ENCODE results near the gene TACC3. TPM values are rescaled to one million over a fixed set of nuclear protein-coding genes. Genes with fewer than 3 reads are reported as not detected.

TACC3 gene
- total and polyA plus RNA-seq, 2 donors (not counting 1 experiment from before 2014, with no cell fraction given), result 7.3 to 10.2 TPM

DNA sequence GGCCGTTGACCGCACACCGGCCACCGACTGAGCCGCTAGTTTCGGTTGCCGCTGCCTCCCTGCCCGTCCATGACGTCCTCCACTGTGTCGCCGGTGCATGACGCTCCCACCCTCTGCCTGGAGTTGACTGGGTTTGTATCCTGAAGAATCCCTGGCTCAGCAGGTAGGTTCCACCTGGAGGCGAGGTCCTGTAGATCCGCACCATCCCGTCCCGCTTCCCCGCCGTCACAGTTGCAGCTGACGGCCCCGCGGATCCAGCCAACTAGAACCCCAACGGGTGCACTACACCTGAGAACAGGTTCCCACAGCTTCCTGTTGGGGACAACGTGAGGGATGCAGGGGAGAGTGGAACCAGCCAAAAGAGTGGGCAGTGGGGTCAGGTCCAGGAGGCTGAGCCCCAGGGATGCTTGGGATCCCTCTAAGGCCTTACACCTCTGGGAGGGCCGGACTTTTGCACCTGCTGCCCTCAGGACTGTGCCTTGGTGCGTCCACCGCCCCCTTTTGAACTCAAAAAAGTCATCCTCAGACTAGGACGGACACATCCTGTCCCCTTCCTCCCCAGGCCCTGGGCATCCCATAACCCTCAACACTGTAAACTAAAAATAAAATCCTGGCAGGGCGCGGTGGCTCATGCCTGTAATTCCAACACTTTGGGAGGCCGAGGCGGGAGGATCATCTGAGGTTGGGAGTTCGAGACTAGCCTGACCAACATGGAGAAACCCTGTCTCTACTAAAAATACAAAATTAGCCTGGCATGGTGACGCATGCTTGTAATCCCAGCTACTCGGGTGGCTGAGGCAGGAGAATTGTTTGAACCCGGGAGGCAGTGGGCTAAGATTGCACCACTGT, 8.1 kb upstream of the TACC3 start:
- Histone ChIP-seq H3K4me3 (replicated peaks in 1 of 4; ENCODE audit: control extremely low read depth in 1 of 4, insufficient read depth in 1 of 4, low read depth in 3 of 4, low read length in 4 of 4) (peak overlapping the region; percentile 59 to 94 (median 84)), H3K4me1 (ENCODE audit: control insufficient read depth, extremely low read depth, insufficient read depth, low read length) (peaks cover 2% of the 10 kb centered on the region), H4K20me1 (ENCODE audit: control insufficient read depth, extremely low read depth, insufficient read depth, low read length) (no peaks in the 10 kb centered on the region), H3K4me2 (ENCODE audit: extremely low read depth, insufficient read depth, low read length) (peak overlapping the region; percentile 98), H3K27ac (ENCODE audit: insufficient read depth, low read length) (peak overlapping the region; percentile 95), H3K9ac (ENCODE audit: insufficient read depth, low read length) (peak overlapping the region; percentile 99), H2AFZ (ENCODE audit: low read length) (peak overlapping the region; percentile 63), H3K9me3 (ENCODE audit: control insufficient read depth, insufficient read depth, low read depth, low read length) (no peaks in the 10 kb centered on the region), H3K79me2 (ENCODE audit: control insufficient read depth, insufficient read depth, low read length) (peaks cover 53% of the 10 kb centered on the region), H3K27me3 (ENCODE audit: control insufficient read depth, insufficient read depth, low read length) (no peaks in the 10 kb centered on the region), H3K36me3 (ENCODE audit: control insufficient read depth, insufficient read depth, low read length) (peaks cover 13% of the 10 kb centered on the region)
- no peak for DNase-seq (ENCODE audit: low read depth in 2 of 2)
- TF ChIP-seq, protein P1, sequence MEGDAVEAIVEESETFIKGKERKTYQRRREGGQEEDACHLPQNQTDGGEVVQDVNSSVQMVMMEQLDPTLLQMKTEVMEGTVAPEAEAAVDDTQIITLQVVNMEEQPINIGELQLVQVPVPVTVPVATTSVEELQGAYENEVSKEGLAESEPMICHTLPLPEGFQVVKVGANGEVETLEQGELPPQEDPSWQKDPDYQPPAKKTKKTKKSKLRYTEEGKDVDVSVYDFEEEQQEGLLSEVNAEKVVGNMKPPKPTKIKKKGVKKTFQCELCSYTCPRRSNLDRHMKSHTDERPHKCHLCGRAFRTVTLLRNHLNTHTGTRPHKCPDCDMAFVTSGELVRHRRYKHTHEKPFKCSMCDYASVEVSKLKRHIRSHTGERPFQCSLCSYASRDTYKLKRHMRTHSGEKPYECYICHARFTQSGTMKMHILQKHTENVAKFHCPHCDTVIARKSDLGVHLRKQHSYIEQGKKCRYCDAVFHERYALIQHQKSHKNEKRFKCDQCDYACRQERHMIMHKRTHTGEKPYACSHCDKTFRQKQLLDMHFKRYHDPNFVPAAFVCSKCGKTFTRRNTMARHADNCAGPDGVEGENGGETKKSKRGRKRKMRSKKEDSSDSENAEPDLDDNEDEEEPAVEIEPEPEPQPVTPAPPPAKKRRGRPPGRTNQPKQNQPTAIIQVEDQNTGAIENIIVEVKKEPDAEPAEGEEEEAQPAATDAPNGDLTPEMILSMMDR (conservative IDR thresholded peaks at IDR 0.05 in 1 of 2, IDR thresholded peaks at IDR 0.05 in 1 of 2; ENCODE audit: low read depth in 1 of 2, low read length in 2 of 2), result no peak
- TF ChIP-seq EZH2 (IDR thresholded peaks at IDR 0.05; ENCODE audit: low read length, missing control alignments), result no peak

DNA sequence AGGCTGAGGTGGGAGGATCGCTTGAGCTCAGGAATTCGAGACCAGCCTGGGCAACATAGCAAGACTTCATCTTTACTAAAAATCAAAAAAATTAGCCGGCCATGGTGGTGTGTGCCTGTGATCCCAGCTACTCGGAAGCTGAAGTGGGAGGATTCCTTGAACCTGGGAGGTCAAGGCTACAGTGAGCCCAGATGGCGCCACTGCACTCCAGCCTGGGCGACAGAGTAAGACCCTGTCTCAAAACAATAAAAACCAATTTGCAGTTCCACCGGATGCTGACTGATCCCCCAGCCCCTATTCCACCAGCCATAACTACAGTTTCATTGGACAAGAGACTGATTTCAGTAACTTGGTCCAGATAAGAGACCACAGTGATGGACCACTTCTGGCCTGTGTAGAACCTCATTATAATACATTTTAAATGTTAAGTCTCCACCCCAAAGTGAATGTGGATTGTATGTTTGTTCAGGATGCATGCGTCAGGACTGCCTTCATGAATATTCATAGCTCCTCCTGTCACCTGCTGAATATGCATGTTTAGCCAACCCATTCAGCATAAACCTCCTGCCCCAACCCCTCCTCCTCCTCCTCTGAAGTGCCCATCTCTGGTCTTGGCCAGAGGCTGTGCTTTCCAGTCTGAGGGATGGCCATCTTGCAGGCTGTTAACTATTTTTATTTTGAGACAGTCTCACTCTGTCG, 6.9 kb upstream of the TACC3 start:
- Histone ChIP-seq H3K36me3 (ENCODE audit: control insufficient read depth, insufficient read depth, low read length) (peaks cover 17% of the 10 kb centered on the region), H2AFZ (ENCODE audit: low read length) (no peak overlapping the region), H3K4me1 (ENCODE audit: control insufficient read depth, extremely low read depth, insufficient read depth, low read length) (peaks cover 3% of the 10 kb centered on the region), H3K4me2 (ENCODE audit: extremely low read depth, insufficient read depth, low read length) (no peak overlapping the region), H3K9me3 (ENCODE audit: control insufficient read depth, insufficient read depth, low read depth, low read length) (no peaks in the 10 kb centered on the region), H3K9ac (ENCODE audit: insufficient read depth, low read length) (no peak overlapping the region), H3K27me3 (ENCODE audit: control insufficient read depth, insufficient read depth, low read length) (no peaks in the 10 kb centered on the region), H3K4me3 (replicated peaks in 1 of 4; ENCODE audit: control extremely low read depth in 1 of 4, insufficient read depth in 1 of 4, low read depth in 3 of 4, low read length in 4 of 4) (no peak overlapping the region), H4K20me1 (ENCODE audit: control insufficient read depth, extremely low read depth, insufficient read depth, low read length) (no peaks in the 10 kb centered on the region), H3K27ac (ENCODE audit: insufficient read depth, low read length) (no peak overlapping the region), H3K79me2 (ENCODE audit: control insufficient read depth, insufficient read depth, low read length) (peaks cover 51% of the 10 kb centered on the region)
- DNase-seq (ENCODE audit: low read depth in 2 of 2), result peak in 1 of 2 donors; percentile 38
- TF ChIP-seq EZH2 (IDR thresholded peaks at IDR 0.05; ENCODE audit: low read length, missing control alignments), result no peak
- TF ChIP-seq, protein P1 (conservative IDR thresholded peaks at IDR 0.05 in 1 of 2, IDR thresholded peaks at IDR 0.05 in 1 of 2; ENCODE audit: low read depth in 1 of 2, low read length in 2 of 2), result no peak

DNA sequence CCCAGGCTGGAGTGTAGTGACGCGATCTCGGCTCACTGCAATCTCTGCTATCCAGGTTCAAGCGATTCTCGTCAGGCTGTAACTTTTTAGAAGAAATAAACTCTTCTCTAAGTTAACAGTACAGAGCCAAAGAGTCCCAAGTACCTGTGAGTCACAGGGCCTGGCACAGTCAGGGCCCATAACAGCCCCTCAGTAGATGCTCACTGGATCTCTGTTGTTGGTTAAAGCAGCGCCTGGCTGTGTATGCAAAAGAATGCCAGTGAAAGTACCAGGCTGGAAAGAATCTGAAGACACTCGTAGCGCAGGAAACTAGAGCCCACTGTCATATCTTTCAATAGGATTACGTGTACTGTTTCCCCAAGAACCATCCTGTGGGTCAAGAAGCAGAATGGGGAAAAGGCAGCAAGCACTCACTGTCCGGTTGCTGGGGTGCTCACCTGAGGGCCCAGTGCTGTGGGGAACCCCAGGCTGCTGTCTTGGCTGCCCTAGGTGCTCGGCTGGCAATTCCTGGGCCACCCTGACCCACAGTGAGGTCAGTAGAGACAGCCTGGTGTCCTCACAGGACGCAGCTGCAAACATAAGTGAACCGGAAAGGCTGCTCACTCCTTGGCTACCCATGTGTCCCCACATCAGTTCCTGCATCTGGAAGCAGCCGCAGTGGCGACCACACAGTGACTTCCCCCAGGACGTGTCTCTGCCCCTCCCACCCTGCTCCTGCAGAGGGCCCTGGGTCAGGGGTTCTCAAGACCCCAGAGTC, 6.1 kb upstream of the TACC3 start:
- no peak for DNase-seq (ENCODE audit: low read depth in 2 of 2)
- Histone ChIP-seq H3K79me2 (ENCODE audit: control insufficient read depth, insufficient read depth, low read length) (peaks cover 51% of the 10 kb centered on the region), H3K9me3 (ENCODE audit: control insufficient read depth, insufficient read depth, low read depth, low read length) (no peaks in the 10 kb centered on the region)

More for the DNA sequence above, 6.1 kb upstream of the TACC3 start:
- Histone ChIP-seq H3K27ac (ENCODE audit: insufficient read depth, low read length) (no peak overlapping the region), H3K4me3 (replicated peaks in 1 of 4; ENCODE audit: control extremely low read depth in 1 of 4, insufficient read depth in 1 of 4, low read depth in 3 of 4, low read length in 4 of 4) (no peak overlapping the region), H3K4me2 (ENCODE audit: extremely low read depth, insufficient read depth, low read length) (no peak overlapping the region), H3K36me3 (ENCODE audit: control insufficient read depth, insufficient read depth, low read length) (peaks cover 14% of the 10 kb centered on the region), H3K4me1 (ENCODE audit: control insufficient read depth, extremely low read depth, insufficient read depth, low read length) (peaks cover 10% of the 10 kb centered on the region), H4K20me1 (ENCODE audit: control insufficient read depth, extremely low read depth, insufficient read depth, low read length) (no peaks in the 10 kb centered on the region), H3K9ac (ENCODE audit: insufficient read depth, low read length) (no peak overlapping the region), H3K27me3 (ENCODE audit: control insufficient read depth, insufficient read depth, low read length) (no peaks in the 10 kb centered on the region), H2AFZ (ENCODE audit: low read length) (no peak overlapping the region)
- TF ChIP-seq, protein P1 (conservative IDR thresholded peaks at IDR 0.05 in 1 of 2, IDR thresholded peaks at IDR 0.05 in 1 of 2; ENCODE audit: low read depth in 1 of 2, low read length in 2 of 2), result no peak
- no peak for TF ChIP-seq EZH2 (IDR thresholded peaks at IDR 0.05; ENCODE audit: low read length, missing control alignments)

Measured in fibroblast of lung (primary cell).